A549 (cell line): ENCODE data around the gene ZNF587.
"Not testable (repeated sequence)": the region's sequence is repeated elsewhere in the genome, so short reads cannot be mapped to it uniquely, and the experiment has no call there.

ENCODE experiments used
- CBX8 ChIP-seq: fragments of 200-600 bp; sonication (generic); IDR thresholded peaks from 2 replicates; pipeline ENCODE4 v1.6.1; 2016
- CTCF ChIP-seq: fragments of >200 bp; sonication (Bioruptor Twin); formaldehyde crosslinking; IDR thresholded peaks from 3 replicates; pipeline ENCODE4 v1.5.1; 2016
- EHF ChIP-seq: fragments of 250-450 bp; sonication (Bioruptor Pico); IDR thresholded peaks from 2 replicates; pipeline ENCODE4 v1.5.0; 2020; ENCODE audit warnings: mild to moderate bottlenecking
- HOXB5 ChIP-seq: fragments of 250-450 bp; sonication (Bioruptor Pico); IDR thresholded peaks from 2 replicates; pipeline ENCODE4 v1.5.0; 2020; ENCODE audit warnings: mild to moderate bottlenecking, moderate library complexity
- MAX ChIP-seq: IDR thresholded peaks from 2 replicates; pipeline ENCODE4 v1.6.1; 2012
- POLR2A ChIP-seq: IDR thresholded peaks from 2 replicates; pipeline ENCODE4 v1.6.1; 2012; ENCODE audit warnings: mild to moderate bottlenecking, low read length
- SMC3 ChIP-seq: fragments of >200 bp; sonication (Bioruptor Twin); formaldehyde crosslinking; IDR thresholded peaks from 3 replicates; pipeline ENCODE4 v1.6.1; 2018; ENCODE audit warnings: inconsistent platforms

GRCh38 chr19:57836991-57837390 lies 12.7 kb upstream of the ZNF587 start:
- TF ChIP-seq POLR2A; EHF (CRISPR knock-in tag); SMC3; HOXB5 (CRISPR knock-in tag); MAX; CBX8; CTCF: not testable (repeated sequence)
